Esophagus muscularis mucosa (tissue), 4 donors: ENCODE data around the gene ZSCAN16. TPM values are rescaled to one million over a fixed set of nuclear protein-coding genes. Genes with fewer than 3 reads are reported as not detected.
"Not testable (repeated sequence)": the region's sequence is repeated elsewhere in the genome, so short reads cannot be mapped to it uniquely, and the experiment has no call there.

Experiments
- DNase-seq: peaks from one replicate; pipeline ENCODE4 v3.0.0-alpha.2; 2017; ENCODE audit errors: extremely low spot score
- H3K27ac ChIP-seq, 4 donors: fragments of 200-600 bp; sonication (generic); replicated peaks in 1 of 4; 1 replicate in 3 of 4; 2 replicates in 1 of 4; pipeline ENCODE4 v1.5.1; 2016 to 2019; ENCODE audit warnings: mild to moderate bottlenecking in 1 of 4
- H3K27me3 ChIP-seq, 4 donors: fragments of 200-600 bp; sonication (generic); one replicate each; pipeline versions ENCODE4 v1.5.1 to v1.6.0; 2016 to 2019
- H3K36me3 ChIP-seq, 4 donors: fragments of 200-600 bp; sonication (generic); one replicate each; pipeline ENCODE4 v1.5.1; 2016 to 2019
- H3K4me1 ChIP-seq, 4 donors: fragments of 200-600 bp; sonication (generic); one replicate each; pipeline ENCODE4 v1.5.1; 2016 to 2019
- H3K4me3 ChIP-seq, 4 donors: fragments of 200-600 bp; sonication (generic); 1 replicate in 2 of 4; 2 replicates in 2 of 4; pipeline ENCODE4 v1.5.1; 2016 to 2019; ENCODE audit warnings: mild to moderate bottlenecking in 4 of 4, moderate library complexity in 1 of 4
- H3K9me3 ChIP-seq, 4 donors: fragments of 200-600 bp; sonication (generic); 1 replicate in 3 of 4; 2 replicates in 1 of 4; pipeline ENCODE4 v1.5.1; 2016 to 2019
- EP300 ChIP-seq: sonication (generic); formaldehyde crosslinking; IDR thresholded peaks from one replicate; pipeline ENCODE4 v1.6.1; 2017; ENCODE audit warnings: antibody characterized with exemption
- POLR2A ChIP-seq: fragments of 450-650 bp; IDR thresholded peaks from one replicate; pipeline ENCODE4 v1.6.1; 2017; ENCODE audit warnings: antibody characterized with exemption, moderate library complexity, mild to moderate bottlenecking, low read depth
- POLR2AphosphoS5 ChIP-seq, 2 donors: sonication (generic); formaldehyde crosslinking; IDR thresholded peaks; one replicate each; pipeline ENCODE4 v1.6.1; 2017; ENCODE audit warnings: antibody characterized with exemption in 2 of 2
- WGBS: methylation state at CpG from one replicate; pipeline ENCODE4 v1.1.5; 2018; 5-methylcytosine and 5-hydroxymethylcytosine counted together
- intact Hi-C: fragments of 100-400 bp; cut with DNase I; formaldehyde crosslinking; loops from one replicate; pipeline ENCODE4 v1.15.1; 2023
- total RNA-seq, 4 donors: library from RNA; depleted of rRNA; stranded (reverse); fragments of >200 nt; gene quantifications; one replicate each; pipeline versions ENCODE4 v1.1.0 to v1.2.1, GENCODE V29; 2016
- TF ChIP-seq, protein P1 (sequence below), 3 experiments: fragments of 200-600 bp in 2 of 3; fragments of 450-650 bp in 1 of 3; sonication (generic) in 2 of 3; IDR thresholded peaks; one replicate each; pipeline ENCODE4 v1.5.1; 2017 to 2019; ENCODE audit warnings: antibody characterized with exemption in 3 of 3, mild to moderate bottlenecking in 2 of 3, moderate library complexity in 1 of 3

ZSCAN16 gene
- total RNA-seq, 4 donors from 2014 or later: 2.9 to 7.4 (median 3.4) TPM

DNA sequence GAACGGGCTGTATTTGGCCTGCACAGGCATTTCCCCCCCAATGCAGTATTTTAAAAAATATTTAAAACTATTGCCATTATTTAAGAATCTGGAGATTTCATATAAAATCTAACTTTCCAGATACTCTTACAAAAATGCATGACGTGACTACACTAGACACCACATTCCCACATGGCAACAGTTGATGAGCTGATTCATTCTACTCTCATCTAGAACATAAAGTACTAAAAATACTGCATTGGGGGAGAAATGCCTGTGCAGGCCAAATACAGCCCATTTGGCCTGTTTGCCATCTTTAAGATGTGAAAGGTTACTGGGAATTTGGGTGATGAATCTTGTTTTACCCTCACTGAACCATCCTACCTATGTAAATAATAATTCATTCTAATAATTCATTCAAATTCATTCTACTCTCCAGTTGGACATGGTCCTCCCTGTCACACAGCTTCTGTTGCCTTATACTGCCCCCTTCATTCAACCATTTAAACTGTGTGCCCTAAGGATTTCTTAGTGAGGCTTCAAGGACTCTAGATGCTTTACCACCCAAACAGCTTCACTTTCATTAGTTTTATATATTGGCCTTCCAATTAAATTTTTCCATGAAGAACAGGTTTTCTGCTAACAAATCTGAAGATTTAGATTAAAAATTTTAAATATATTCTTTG lies 6.9 kb upstream of the ZSCAN16 start:
- H3K27me3 ChIP-seq: no peaks in the 10 kb centered on the region
- no peaks in the 10 kb centered on the region for H3K4me1 ChIP-seq
- no peak overlapping the region for H3K27ac ChIP-seq
- no peak overlapping the region for H3K4me3 ChIP-seq
- TF ChIP-seq, protein P1, sequence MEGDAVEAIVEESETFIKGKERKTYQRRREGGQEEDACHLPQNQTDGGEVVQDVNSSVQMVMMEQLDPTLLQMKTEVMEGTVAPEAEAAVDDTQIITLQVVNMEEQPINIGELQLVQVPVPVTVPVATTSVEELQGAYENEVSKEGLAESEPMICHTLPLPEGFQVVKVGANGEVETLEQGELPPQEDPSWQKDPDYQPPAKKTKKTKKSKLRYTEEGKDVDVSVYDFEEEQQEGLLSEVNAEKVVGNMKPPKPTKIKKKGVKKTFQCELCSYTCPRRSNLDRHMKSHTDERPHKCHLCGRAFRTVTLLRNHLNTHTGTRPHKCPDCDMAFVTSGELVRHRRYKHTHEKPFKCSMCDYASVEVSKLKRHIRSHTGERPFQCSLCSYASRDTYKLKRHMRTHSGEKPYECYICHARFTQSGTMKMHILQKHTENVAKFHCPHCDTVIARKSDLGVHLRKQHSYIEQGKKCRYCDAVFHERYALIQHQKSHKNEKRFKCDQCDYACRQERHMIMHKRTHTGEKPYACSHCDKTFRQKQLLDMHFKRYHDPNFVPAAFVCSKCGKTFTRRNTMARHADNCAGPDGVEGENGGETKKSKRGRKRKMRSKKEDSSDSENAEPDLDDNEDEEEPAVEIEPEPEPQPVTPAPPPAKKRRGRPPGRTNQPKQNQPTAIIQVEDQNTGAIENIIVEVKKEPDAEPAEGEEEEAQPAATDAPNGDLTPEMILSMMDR (IDR thresholded peaks at IDR 0.05): no peak
- TF ChIP-seq POLR2AphosphoS5 (IDR thresholded peaks at IDR 0.05): no peak
- no peak for TF ChIP-seq EP300
- TF ChIP-seq POLR2A: no peak
- H3K36me3 ChIP-seq: peaks cover 19 to 68% (median 55%) of the 10 kb centered on the region in 4 donors
- WGBS: 94% methylated on average over 2 of the region's 2 CpGs
- no peak for DNase-seq
- H3K9me3 ChIP-seq: no peaks in the 10 kb centered on the region
- intact Hi-C loops: no loop called here

DNA sequence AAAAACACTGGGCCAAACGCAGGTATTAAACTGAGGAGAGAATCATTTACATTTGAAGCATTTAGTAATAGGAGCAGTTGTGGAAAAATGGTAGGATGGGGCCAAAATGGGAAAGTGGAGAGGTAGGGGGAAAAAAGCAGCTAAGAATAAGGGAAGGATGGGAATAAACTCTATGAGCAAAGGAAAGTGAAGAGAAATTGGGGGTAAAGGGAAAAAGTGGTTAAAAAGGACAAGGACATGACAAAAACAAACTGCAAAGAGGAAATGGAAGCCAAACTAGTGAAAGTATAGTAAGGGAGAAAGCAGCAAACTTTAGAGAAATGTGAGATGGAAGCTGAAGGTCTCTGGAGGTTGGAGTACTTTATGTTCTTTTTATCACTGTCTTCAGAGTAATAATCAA lies 6.2 kb upstream of the ZSCAN16 start:
- DNase-seq: no peak
- Histone ChIP-seq H3K27me3 (no peaks in the 10 kb centered on the region), H3K36me3 (peaks cover 19 to 72% (median 56%) of the 10 kb centered on the region in 4 donors), H3K27ac (no peak overlapping the region), H3K4me3 (no peak overlapping the region), H3K4me1 (no peaks in the 10 kb centered on the region), H3K9me3 (no peaks in the 10 kb centered on the region)
- intact Hi-C loops: no loop called here
- no peak for TF ChIP-seq POLR2AphosphoS5 (IDR thresholded peaks at IDR 0.05)
- TF ChIP-seq, protein P1 (IDR thresholded peaks at IDR 0.05): no peak
- no peak for TF ChIP-seq POLR2A
- TF ChIP-seq EP300: no peak
- 88% methylated on average over 1 of the region's 1 CpG for WGBS

DNA sequence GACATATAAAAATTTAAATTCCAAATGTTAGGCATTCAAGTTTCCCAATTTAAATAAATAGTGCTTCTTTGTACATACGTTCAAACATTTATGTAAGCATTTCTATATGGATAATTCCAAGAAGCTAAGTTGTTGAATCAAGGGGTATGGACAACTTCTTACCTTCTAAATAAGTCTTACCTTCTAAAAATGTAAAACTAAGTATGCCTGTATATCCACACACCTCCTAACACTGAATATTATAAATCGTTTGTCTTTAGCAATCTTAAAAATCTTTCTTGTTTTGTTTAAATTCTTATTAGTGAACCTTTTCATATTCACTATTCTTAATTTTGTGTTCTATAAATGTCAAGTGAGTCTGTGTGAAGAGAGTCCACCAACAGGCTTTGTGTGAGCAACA lies 2.5 kb upstream of the ZSCAN16 start:
- no peak overlapping the region for H3K27ac ChIP-seq
- H3K4me1 ChIP-seq: peaks cover 3 to 21% (median 16%) of the 10 kb centered on the region in 4 donors
- H3K9me3 ChIP-seq: no peaks in the 10 kb centered on the region
- TF ChIP-seq POLR2A (no peak), POLR2AphosphoS5 (IDR thresholded peaks at IDR 0.05) (no peak), EP300 (no peak)
- TF ChIP-seq, protein P1 (IDR thresholded peaks at IDR 0.05): no peak
- WGBS: 85% methylated on average over 2 of the region's 2 CpGs
- H3K27me3 ChIP-seq: no peaks in the 10 kb centered on the region
- intact Hi-C loops: no loop called here
- H3K4me3 ChIP-seq: no peak overlapping the region
- no peak for DNase-seq
- peaks cover 8 to 50% (median 38%) of the 10 kb centered on the region in 4 donors for H3K36me3 ChIP-seq

DNA sequence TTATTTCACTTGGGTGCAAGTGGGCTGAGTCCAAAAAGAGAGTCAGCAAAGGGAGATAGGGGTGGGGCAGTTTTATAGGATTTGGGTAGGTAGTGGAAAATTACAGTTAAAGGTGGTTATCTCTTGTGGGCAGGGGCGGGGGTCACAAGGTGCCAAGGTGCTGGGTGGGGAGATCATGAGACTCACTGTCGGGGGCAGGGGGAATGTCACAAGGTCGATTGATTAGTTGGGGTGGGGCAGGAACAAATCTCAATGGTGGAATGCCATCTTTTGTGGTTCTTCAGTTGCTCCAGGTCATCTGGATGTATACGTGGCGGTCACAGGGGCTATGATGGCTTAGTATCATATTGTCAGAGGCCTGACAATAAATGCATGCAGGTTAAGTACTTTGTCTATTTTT lies 2.1 kb upstream of the ZSCAN16 start:
- 94% methylated on average over 5 of the region's 5 CpGs for WGBS
- H3K27ac ChIP-seq, H3K9me3 ChIP-seq, DNase-seq, H3K4me3 ChIP-seq, H3K27me3 ChIP-seq, intact Hi-C loops: not testable (repeated sequence)
- peaks cover 3 to 21% (median 16%) of the 10 kb centered on the region in 4 donors for H3K4me1 ChIP-seq
- peaks cover 8 to 50% (median 38%) of the 10 kb centered on the region in 4 donors for H3K36me3 ChIP-seq

DNA sequence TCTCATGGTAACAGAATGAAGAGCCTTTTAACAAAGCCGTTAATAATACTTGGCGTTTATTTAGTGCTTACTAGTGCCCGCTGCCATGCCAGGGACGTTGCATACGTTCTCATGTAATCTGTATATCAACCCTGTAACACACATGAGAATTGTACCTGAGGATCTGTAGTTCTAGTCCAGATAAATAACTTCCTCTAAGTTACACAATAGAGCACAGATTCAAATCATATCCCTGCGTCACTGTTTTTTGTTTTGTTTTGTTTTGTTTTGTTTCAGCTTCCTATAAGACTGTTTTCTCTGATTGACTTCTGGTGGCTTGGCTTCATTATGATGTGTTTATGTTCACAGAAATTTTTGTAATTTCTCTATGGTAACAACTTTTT lies 553 bp downstream of the ZSCAN16 start:
- Histone ChIP-seq H3K27ac (peak overlapping the region; percentile 71 to 80 (median 77)), H3K9me3 (no peaks in the 10 kb centered on the region), H3K4me1 (peaks cover 3 to 21% (median 16%) of the 10 kb centered on the region in 4 donors), H3K4me3 (peak overlapping the region; percentile 58 to 79 (median 73)), H3K27me3 (no peaks in the 10 kb centered on the region), H3K36me3 (peaks cover 0 to 52% (median 33%) of the 10 kb centered on the region in 4 donors)
- TF ChIP-seq POLR2A: no peak
- TF ChIP-seq POLR2AphosphoS5 (IDR thresholded peaks at IDR 0.05): no peak
- TF ChIP-seq EP300: no peak
- TF ChIP-seq, protein P1 (IDR thresholded peaks at IDR 0.05): no peak
- WGBS: 7% methylated on average over 6 of the region's 6 CpGs
- no peak for DNase-seq
- intact Hi-C loops: no loop called here
